ENCODE measurements around the gene KCNC1.

KCNC1 gene

DNA sequence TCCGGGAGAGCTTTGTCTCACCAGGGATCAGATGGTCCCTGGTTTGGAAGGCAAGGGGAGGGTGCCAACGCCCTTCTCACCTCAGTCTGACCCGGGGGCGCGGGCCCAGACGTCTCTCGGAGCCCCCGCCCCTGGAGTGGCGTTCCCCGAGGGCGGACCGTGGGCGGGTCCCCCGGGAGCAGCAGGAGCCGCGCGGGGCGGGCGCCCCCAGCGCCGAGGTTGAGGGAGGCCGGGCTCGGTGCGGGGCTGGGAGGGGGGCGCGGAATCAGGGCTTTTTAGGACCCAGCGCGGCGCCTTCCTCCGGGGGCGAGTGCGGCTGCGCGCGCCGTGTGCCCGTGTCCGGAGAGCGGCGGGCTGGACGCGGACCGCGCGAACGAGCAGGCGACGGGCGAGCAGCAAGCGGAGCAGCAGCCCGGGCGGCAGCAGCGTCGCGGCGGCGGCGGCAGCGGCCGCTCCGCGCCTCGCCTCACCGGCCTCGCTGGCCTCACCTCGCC, at the start of gene KCNC1:
Gene KCNC1, plus strand, starts transcription at position 364 of the 494 bp plus-strand sequence. CDS start 1,222 bp downstream, outside the sequence.
- POLR2A ChIA-PET = no interaction called here
- CTCF ChIA-PET = interaction anchor here (1.0 to 10.0 kb wide), 5 partner anchors 11 to 253 kb away, joined by 3 to 570 read pairs (median 10); no protein-coding TSS in a partner anchor

DNA sequence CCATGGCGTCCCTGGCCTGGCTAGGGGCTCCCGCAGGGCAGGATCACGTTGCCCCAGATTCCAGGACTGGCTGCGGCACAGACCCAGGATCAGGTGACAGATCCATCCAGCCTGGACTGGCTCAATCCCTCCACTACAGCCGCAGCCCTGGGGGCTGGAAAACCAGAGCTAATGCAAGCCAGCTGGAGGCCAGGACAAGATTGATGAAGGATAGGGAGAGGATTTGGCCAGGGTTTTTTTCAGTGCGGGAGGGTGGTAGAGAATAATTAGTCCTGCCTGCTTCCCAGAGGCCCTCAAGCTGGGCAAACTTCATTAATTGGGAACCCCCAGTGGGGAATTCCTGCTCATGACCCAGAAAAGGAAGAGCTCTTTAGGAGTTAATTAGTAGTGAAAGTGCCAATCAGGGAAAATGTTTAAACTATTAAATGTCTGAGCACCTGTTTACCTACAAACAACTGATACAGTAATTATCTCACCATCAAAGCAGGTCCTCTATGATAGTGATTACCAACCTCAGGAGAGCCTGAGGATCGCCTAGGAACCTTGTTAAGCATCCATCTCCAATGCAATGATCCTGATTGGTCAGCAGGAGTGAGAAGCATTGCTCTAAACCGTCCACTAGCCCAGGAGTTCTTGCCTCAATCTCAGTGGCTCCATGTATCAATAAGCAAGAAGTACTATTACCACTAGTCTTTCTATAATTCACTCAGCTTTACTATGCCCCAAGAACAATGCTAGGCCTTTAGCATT, 48.2 kb upstream of the KCNC1 start:
- no peak overlapping the region for H3K4me3 ChIP-seq (ENCODE audit: low read depth, low read length)
- ChIA-PET POLR2A (no interaction called here), CTCF (no interaction called here)
- DNase-seq (ENCODE audit: low read depth, low spot score) = no peak
- no peak for TF ChIP-seq CTCF (IDR thresholded peaks at IDR 0.05; ENCODE audit: insufficient read depth, low read length, missing control alignments)

More for the DNA sequence above, at the start of gene KCNC1:
- DNase-seq (ENCODE audit: low read depth, low spot score) = no peak
- H3K4me3 ChIP-seq (ENCODE audit: low read depth, low read length) = peak within 1 kb of the TSS; percentile 38
- no peak for TF ChIP-seq CTCF (IDR thresholded peaks at IDR 0.05; ENCODE audit: insufficient read depth, low read length, missing control alignments)

DNA sequence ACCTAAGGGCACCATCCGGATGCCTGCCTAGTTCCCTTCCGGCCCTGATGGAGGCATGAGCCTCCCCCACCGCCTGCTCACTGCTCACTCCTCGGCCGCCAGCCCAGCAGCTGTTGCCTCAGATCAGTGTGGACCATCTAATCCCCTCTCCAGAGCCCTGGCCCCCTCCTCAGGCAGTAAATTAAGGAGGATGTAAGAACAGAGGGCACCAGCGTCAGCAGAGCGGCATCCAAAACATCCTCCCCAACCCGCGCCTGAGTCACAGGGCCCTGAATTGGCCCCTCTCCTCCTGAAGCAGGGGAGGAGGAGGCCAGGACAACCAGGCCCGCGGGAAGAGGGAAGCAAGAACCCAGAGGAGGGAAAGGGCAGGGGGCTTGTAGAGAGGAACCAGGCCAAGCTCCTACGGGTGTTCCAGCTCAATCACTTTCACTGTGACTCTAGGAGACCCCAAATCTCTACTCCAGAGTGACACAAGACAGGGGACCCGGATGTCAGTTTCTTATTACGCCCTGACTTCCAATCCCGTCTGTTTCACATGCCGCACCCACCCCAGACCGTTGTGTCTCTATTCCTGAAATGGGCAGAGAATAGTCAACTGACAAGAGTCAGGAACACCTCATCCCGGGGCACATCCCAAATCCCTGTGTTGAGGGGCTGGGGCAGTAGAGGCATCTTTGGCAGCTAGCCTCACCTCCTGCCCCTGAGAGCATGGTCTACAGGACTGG, 46.5 kb upstream of the KCNC1 start:
- ChIA-PET CTCF (no interaction called here), POLR2A (no interaction called here)

DNA sequence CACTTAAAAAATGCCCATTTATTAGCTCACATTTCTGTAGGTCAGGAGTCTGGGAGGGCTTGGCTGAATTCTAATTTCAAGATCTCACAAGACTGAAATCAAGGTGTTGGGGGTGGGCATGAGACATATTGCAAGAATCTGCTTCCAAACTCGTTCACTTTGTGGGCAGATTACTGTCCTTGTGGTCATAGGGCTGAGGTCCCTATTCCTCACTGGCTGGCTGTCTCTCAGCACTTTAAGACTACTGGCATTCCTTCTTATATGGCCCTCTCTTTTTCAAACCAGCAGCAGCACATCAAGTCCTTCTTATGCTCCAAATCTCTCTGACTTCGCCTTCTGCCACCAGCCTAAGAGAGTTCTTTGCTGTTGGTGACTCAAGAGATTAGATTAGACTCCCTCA, 43.0 kb upstream of the KCNC1 start:
- ChIA-PET CTCF (interaction anchor here (1.4 kb wide), 1 partner anchor 93 kb away, joined by 4 read pairs; no protein-coding TSS in a partner anchor), POLR2A (no interaction called here)
- no peak overlapping the region for H3K4me3 ChIP-seq (ENCODE audit: low read depth, low read length)
- no peak for TF ChIP-seq CTCF (IDR thresholded peaks at IDR 0.05; ENCODE audit: insufficient read depth, low read length, missing control alignments)
- DNase-seq (ENCODE audit: low read depth, low spot score) = no peak

More for the DNA sequence above, 46.5 kb upstream of the KCNC1 start:
- TF ChIP-seq CTCF (IDR thresholded peaks at IDR 0.05; ENCODE audit: insufficient read depth, low read length, missing control alignments) = no peak
- no peak for DNase-seq (ENCODE audit: low read depth, low spot score)
- H3K4me3 ChIP-seq (ENCODE audit: low read depth, low read length) = no peak overlapping the region

DNA sequence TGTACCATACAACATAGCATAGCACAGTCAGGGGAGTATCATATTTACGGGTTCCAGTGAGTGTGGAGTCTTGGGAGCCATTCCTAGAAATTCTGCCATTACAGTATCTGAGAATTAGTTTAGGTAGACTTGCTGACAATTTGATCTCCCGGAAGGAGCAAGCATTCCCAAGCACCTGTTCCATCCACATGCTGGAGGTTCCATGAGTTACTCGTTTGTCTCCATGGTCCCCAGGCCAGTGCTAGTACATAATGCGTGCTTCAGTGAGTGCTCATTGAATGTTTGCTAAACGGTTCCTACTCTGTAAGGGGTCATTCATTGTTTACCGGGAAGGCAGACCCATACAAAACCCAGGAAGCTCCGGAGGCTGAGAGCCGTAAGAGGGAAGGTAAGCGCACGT, 42.6 kb upstream of the KCNC1 start:
- no peak overlapping the region for H3K4me3 ChIP-seq (ENCODE audit: low read depth, low read length)
- TF ChIP-seq CTCF (IDR thresholded peaks at IDR 0.05; ENCODE audit: insufficient read depth, low read length, missing control alignments) = no peak
- ChIA-PET CTCF (no interaction called here), POLR2A (no interaction called here)
- no peak for DNase-seq (ENCODE audit: low read depth, low spot score)

- CTCF ChIA-PET = no interaction called here
- no peak for DNase-seq (ENCODE audit: low read depth, low spot score)
- H3K4me3 ChIP-seq (ENCODE audit: low read depth, low read length) = no peak overlapping the region
- POLR2A ChIA-PET = no interaction called here
- TF ChIP-seq CTCF (IDR thresholded peaks at IDR 0.05; ENCODE audit: insufficient read depth, low read length, missing control alignments) = no peak
Measured at GRCh38 chr11:17692931-17693330, 41.6 kb upstream of the KCNC1 start.
